GM12874 (cell line): Measurements from ENCODE around the gene IGSF6.

ENCODE experiments used
- CTCF ChIP-seq: IDR thresholded peaks from 2 replicates; pipeline ENCODE4 v1.5.1; 2011; ENCODE audit warnings: low read depth, mild to moderate bottlenecking, control low read depth, low read length, moderate library complexity; ENCODE audit not compliant: insufficient read depth

Gene IGSF6

GRCh38 chr16:21641916-21642315 is 10.5 kb downstream of the IGSF6 start:
- TF ChIP-seq CTCF: no peak

GRCh38 chr16:21639493-21639892 is 12.9 kb downstream of the IGSF6 start:
- TF ChIP-seq CTCF: no peak

- TF ChIP-seq CTCF: no peak
These were observed 13.8 kb downstream of the IGSF6 start for GRCh38 chr16:21638573-21638975.

- no peak for TF ChIP-seq CTCF
These were observed 15.1 kb downstream of the IGSF6 start for GRCh38 chr16:21637032-21637968.

- TF ChIP-seq CTCF: no peak
These were observed 18.2 kb downstream of the IGSF6 start for GRCh38 chr16:21634216-21634615.

- no peak for TF ChIP-seq CTCF
These were observed 23.6 kb downstream of the IGSF6 start for GRCh38 chr16:21628772-21629171.

- TF ChIP-seq CTCF: no peak
These were observed 24.2 kb downstream of the IGSF6 start for GRCh38 chr16:21628121-21628726.
